GM12892 (cell line): ENCODE results near the gene TNRC6B.

ENCODE experiments used
- POLR2AphosphoS5 ChIP-seq: IDR thresholded peaks from 2 replicates; pipeline ENCODE4 v1.6.1; 2011; ENCODE audit warnings: low read depth, low read length, control low read depth
- TAF1 ChIP-seq: IDR thresholded peaks from 2 replicates; pipeline ENCODE4 v1.6.1; 2011; ENCODE audit warnings: low read depth, mild to moderate bottlenecking, control low read depth, low read length, borderline replicate concordance

DNA sequence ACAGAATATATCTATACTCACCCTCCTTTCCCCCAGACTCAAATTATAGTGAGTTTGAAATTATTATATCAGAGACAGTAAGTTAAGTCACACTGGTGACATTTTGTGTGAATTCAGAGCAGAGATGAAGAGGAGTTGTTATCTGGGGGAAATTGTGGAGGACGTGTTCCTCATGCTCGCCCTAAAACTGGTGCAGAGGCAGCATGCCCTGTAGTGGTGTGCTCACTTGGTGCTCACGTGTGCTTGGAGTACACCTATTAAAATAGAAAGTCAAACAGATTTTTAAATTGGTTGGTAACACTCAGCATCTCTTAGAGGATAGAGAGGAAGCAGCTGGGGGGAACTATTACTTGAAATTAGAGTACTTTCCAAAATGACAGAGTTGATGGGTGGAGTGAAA, 117.0 kb downstream of the TNRC6B start:
- TF ChIP-seq POLR2AphosphoS5 (no peak), TAF1 (no peak)
